Prostate gland (tissue), 2 donors: ENCODE results near the gene ULK3.

Experiments used
- POLR2A ChIP-seq: fragments of 450-650 bp; IDR thresholded peaks from one replicate; pipeline ENCODE4 v1.6.1; 2016; ENCODE audit warnings: antibody characterized with exemption, mild to moderate bottlenecking
- POLR2AphosphoS5 ChIP-seq: sonication (generic); formaldehyde crosslinking; IDR thresholded peaks from one replicate; pipeline ENCODE4 v1.6.1; 2017; ENCODE audit warnings: antibody characterized with exemption
- TF ChIP-seq, protein P1 (sequence below), 4 experiments: fragments of 200-600 bp in 2 of 4; fragments of 450-650 bp in 2 of 4; sonication (generic) in 2 of 4; IDR thresholded peaks; 1 replicate in 3 of 4; 2 replicates in 1 of 4; pipeline ENCODE4 v1.5.1; 2016 to 2019; ENCODE audit warnings: antibody characterized with exemption in 4 of 4, mild to moderate bottlenecking in 2 of 4, moderate library complexity in 2 of 4

DNA sequence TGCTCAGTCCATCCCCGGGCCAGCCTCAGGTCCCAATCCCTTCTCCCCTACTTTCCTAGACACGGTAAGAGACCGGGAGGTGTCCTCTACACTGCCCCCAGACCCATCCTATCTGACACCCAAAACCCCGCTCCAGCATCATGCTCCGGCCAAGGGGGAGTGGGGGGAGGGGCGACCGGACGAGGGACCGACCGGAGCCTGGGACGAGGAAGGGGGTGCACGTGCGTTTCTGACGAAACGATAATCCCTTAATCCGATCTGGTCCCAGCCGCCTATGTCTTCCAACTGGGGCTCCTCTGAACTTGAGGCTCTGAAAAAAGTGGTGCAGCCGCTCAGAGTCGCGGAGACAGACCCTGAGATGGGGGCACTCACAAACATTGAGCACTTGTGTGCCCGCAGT is 16.0 kb downstream of the ULK3 start:
- TF ChIP-seq, protein P1, sequence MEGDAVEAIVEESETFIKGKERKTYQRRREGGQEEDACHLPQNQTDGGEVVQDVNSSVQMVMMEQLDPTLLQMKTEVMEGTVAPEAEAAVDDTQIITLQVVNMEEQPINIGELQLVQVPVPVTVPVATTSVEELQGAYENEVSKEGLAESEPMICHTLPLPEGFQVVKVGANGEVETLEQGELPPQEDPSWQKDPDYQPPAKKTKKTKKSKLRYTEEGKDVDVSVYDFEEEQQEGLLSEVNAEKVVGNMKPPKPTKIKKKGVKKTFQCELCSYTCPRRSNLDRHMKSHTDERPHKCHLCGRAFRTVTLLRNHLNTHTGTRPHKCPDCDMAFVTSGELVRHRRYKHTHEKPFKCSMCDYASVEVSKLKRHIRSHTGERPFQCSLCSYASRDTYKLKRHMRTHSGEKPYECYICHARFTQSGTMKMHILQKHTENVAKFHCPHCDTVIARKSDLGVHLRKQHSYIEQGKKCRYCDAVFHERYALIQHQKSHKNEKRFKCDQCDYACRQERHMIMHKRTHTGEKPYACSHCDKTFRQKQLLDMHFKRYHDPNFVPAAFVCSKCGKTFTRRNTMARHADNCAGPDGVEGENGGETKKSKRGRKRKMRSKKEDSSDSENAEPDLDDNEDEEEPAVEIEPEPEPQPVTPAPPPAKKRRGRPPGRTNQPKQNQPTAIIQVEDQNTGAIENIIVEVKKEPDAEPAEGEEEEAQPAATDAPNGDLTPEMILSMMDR (IDR thresholded peaks at IDR 0.05): no peak
- TF ChIP-seq POLR2AphosphoS5: no peak
- no peak for TF ChIP-seq POLR2A
